Right atrium auricular region (tissue), 2 donors: ENCODE results near the gene ATP6V0C. TPM values are rescaled to one million over a fixed set of nuclear protein-coding genes. Genes with fewer than 3 reads are reported as not detected.

ENCODE experiments used
- DNase-seq: peaks from one replicate; pipeline ENCODE4 v3.0.0-alpha.2; 2019; ENCODE audit warnings: low spot score
- H3K27ac ChIP-seq, 2 donors: fragments of 200-600 bp; sonication (generic); 1 replicate in 1 of 2; 2 replicates in 1 of 2; pipeline ENCODE4 v1.5.1; 2016 to 2019
- H3K27me3 ChIP-seq, 2 donors: fragments of 200-600 bp; sonication (generic); one replicate each; pipeline versions ENCODE4 v1.5.1 to v1.6.0; 2017 to 2019
- H3K36me3 ChIP-seq: fragments of 200-600 bp; sonication (generic); one replicate; pipeline ENCODE4 v1.5.1; 2016
- H3K4me1 ChIP-seq, 2 donors: fragments of 200-600 bp; sonication (generic); one replicate each; pipeline versions ENCODE4 v1.5.1 to v1.6.0; 2017 to 2019
- H3K4me3 ChIP-seq, 2 donors: fragments of 200-600 bp; sonication (generic); 1 replicate in 1 of 2; 2 replicates in 1 of 2; pipeline ENCODE4 v1.5.1; 2017 to 2019; ENCODE audit warnings: mild to moderate bottlenecking in 1 of 2, moderate library complexity in 1 of 2
- H3K9me3 ChIP-seq, 2 donors: fragments of 200-600 bp; sonication (generic); one replicate each; pipeline ENCODE4 v1.5.1; 2019
- CTCF ChIP-seq, 2 donors: fragments of 200-600 bp; sonication (generic); IDR thresholded peaks; one replicate each; pipeline ENCODE4 v1.5.1; 2019; ENCODE audit warnings: antibody characterized with exemption in 2 of 2
- total RNA-seq, 2 donors: library from RNA; depleted of rRNA; stranded (reverse); fragments of >200 nt; gene quantifications; one replicate each; pipeline ENCODE4 v1.1.0, GENCODE V29; 2016

The ATP6V0C gene
- total RNA-seq, 2 donors from 2014 or later = 63.7 to 107 TPM

DNA sequence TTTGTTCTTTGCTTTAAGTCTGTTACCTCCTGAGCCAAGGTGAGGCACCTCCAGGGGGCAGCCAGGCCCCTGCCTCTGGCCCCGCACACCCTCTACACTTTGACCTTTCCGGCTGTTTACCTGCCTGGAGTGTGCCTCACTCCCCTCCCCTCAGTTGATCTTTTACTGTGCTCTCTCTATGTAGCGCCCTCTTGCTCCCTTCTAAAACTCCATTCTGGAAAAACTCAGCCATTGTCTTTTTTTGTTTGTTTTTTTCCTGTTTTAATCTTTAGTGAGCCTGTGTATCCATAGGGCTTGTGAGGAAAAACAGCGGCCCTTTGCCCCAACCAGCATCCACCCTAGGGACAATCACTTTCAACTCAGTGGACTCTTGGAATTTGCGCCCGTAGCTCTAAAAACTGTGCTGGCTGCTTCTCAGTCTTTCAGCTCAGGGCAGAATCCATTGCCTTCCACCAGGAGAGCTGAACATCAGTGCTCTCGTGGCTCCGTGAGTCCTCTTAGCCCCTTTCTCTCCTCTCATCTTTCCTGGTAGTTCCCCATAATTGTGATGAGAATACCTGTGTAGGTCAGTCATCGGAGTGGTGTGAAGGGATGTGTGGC lies 10.7 kb downstream of the ATP6V0C start:
- Histone ChIP-seq H3K36me3 (peaks cover 42% of the 10 kb centered on the region), H3K4me3 (no peak overlapping the region)
- TF ChIP-seq CTCF (IDR thresholded peaks at IDR 0.05) = no peak

DNA sequence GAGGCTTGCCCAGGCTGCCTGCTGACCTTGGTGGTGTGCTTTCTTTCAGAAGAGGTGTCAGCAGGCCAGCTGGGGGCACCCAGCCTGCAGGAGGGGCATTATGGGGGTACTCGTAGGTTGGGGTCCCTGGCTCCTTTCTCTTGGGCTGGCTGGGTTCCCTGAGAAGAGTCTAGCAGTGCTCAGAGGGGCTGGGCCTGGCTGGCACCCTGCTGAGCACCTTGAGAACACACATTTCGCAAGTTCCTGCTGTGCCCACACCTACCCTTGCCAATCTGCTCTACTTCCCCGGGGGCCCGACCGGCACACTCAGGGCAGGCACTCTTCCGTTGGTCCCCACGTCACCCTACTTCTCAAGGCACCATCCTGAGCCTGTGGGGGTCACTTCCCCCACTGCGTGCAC lies 12.4 kb downstream of the ATP6V0C start:
- peaks cover 43% of the 10 kb centered on the region for H3K36me3 ChIP-seq
- no peaks in the 10 kb centered on the region for H3K27me3 ChIP-seq
- DNase-seq = no peak

More for the DNA sequence above, 10.7 kb downstream of the ATP6V0C start:
- Histone ChIP-seq H3K4me1 (peaks cover 0 to 16% of the 10 kb centered on the region in 2 donors), H3K9me3 (no peaks in the 10 kb centered on the region), H3K27me3 (no peaks in the 10 kb centered on the region), H3K27ac (no peak overlapping the region)
- no peak for DNase-seq

DNA sequence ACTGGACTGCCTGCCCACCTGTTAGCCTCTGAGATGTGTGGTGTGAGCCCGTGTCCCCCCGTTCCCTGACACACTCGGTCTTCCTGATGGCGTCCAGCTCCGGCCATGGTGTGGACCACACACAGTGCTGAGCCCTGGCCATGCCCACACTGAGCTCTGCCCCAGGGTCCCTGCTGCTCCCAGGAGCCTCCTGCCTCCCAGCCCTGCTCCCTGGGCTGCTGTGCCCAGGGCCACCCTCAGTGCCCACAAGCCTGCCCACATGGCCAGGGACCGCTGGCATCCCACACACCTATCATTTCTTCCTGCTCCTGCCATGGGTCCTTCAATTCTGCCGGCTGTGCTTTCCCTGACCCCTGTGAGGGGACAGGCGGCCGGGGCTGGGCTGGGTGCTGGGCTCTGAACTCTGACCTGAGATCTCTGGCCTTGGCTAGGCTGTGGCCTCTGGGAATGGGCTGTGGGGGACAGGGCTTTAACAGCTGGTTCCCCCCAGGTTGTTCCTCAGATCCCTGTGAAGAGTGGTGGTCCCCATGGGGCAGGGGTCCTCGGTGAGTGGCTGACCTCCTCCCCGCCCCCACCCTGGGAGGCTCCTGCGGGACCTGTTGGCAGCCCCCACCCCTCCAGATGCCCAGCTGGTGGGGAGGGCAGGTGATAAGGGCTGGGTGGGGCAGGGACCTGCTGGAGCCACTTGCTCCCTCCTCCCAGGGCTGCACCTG lies 13.5 kb downstream of the ATP6V0C start:
- peaks cover 43% of the 10 kb centered on the region for H3K36me3 ChIP-seq
- no peak for TF ChIP-seq CTCF (IDR thresholded peaks at IDR 0.05)
- H3K27ac ChIP-seq = no peak overlapping the region
- peaks cover 0 to 10% of the 10 kb centered on the region in 2 donors for H3K4me1 ChIP-seq
- no peaks in the 10 kb centered on the region for H3K9me3 ChIP-seq
- H3K4me3 ChIP-seq = no peak overlapping the region
- H3K27me3 ChIP-seq = no peaks in the 10 kb centered on the region
- no peak for DNase-seq

More for the DNA sequence above, 12.4 kb downstream of the ATP6V0C start:
- H3K27ac ChIP-seq = no peak overlapping the region
- H3K4me1 ChIP-seq = peaks cover 0 to 9% of the 10 kb centered on the region in 2 donors
- TF ChIP-seq CTCF (IDR thresholded peaks at IDR 0.05) = no peak
- H3K4me3 ChIP-seq = no peak overlapping the region
- H3K9me3 ChIP-seq = no peaks in the 10 kb centered on the region

- H3K36me3 ChIP-seq = peaks cover 43% of the 10 kb centered on the region
- DNase-seq = no peak
- H3K4me1 ChIP-seq = peaks cover 0 to 12% of the 10 kb centered on the region in 2 donors
- H3K27me3 ChIP-seq = no peaks in the 10 kb centered on the region
- H3K9me3 ChIP-seq = no peaks in the 10 kb centered on the region
- no peak for TF ChIP-seq CTCF (IDR thresholded peaks at IDR 0.05)
- no peak overlapping the region for H3K27ac ChIP-seq
- no peak overlapping the region for H3K4me3 ChIP-seq
These were observed 14.0 kb downstream of the ATP6V0C start for GRCh38 chr16:2527784-2528100.

DNA sequence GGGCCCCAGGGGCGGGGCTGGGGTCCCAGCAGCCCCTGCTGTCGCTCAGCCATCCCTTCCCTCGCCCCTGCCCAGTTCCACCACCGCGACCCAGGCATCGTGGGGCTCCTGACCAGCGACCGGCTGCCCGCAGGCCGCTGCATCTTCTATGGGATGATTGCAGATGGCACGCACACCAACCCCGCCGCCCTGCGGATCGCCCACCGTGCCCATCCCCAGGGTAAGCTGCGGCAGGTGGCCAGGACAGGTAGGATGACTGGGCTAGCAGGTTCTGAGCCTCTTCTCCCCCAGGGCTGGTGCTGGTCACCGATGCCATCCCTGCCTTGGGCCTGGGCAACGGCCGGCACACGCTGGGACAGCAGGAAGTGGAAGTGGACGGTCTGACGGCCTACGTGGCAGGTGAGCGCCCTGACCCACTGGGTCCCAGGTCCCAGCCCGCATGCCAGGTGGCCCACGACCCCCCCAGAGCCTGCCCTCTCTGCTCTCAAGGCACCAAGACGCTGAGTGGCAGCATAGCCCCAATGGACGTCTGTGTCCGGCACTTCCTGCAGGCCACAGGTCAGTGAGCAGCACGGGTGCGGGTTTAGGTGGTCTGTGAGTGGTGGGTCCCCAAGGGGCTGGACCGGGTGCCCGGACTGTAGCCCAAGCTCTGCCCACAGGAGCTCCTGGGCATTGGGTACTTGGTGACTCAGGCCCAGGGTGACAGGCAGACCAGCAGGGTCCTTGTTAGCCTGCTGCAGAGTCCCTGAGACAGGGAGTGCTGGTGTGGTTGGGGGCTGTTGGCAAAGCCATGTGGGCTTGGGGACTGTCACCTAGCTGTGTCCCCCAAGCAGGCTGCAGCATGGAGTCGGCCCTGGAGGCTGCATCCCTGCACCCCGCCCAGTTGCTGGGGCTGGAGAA lies 14.7 kb downstream of the ATP6V0C start:
- Histone ChIP-seq H3K4me1 (peaks cover 0 to 15% of the 10 kb centered on the region in 2 donors), H3K27ac (no peak overlapping the region), H3K27me3 (no peaks in the 10 kb centered on the region), H3K9me3 (no peaks in the 10 kb centered on the region), H3K4me3 (no peak overlapping the region), H3K36me3 (peaks cover 38% of the 10 kb centered on the region)
- no peak for TF ChIP-seq CTCF (IDR thresholded peaks at IDR 0.05)
- DNase-seq = no peak
